Nephron (organoid): ENCODE results near the gene SERINC5.
A peak's percentile ranks its signal among the peaks of the same experiment; 100 is the strongest.

Experiments
- H3K27ac Mint-ChIP-seq, 3 experiments: 2 replicates each; pipeline ENCODE4 v1.8.0; 2020; ENCODE audit warnings: mixed read lengths in 3 of 3, mild to moderate bottlenecking in 2 of 3, moderate library complexity in 1 of 3
- H3K27me3 Mint-ChIP-seq: 2 replicates; pipeline ENCODE4 v1.8.0; 2021; ENCODE audit warnings: low read depth, mild to moderate bottlenecking, moderate library complexity, mixed read lengths
- H3K36me3 Mint-ChIP-seq: 2 replicates; pipeline ENCODE4 v1.8.0; 2020; ENCODE audit warnings: low read depth, mixed read lengths
- H3K4me1 Mint-ChIP-seq: 2 replicates; pipeline ENCODE4 v1.8.0; 2020; ENCODE audit warnings: mixed read lengths
- H3K4me3 Mint-ChIP-seq, 3 experiments: 2 replicates each; pipeline ENCODE4 v1.8.0; 2020; ENCODE audit warnings: mild to moderate bottlenecking in 3 of 3, mixed read lengths in 3 of 3, moderate library complexity in 2 of 3
- H3K9me3 Mint-ChIP-seq: 2 replicates; pipeline ENCODE4 v1.8.0; 2020; ENCODE audit warnings: mixed read lengths
- TF ChIP-seq, protein P1 (sequence below), 3 experiments: fragments of 200-600 bp; sonication (generic); IDR thresholded peaks; one replicate each; pipeline ENCODE4 v1.5.0; 2021; ENCODE audit warnings: antibody characterized with exemption in 3 of 3; ENCODE audit not compliant: unreplicated experiment in 3 of 3

The SERINC5 gene

GRCh38 chr5:80125022-80125961 lies 130.6 kb downstream of the SERINC5 start:
- H3K4me3 Mint-ChIP-seq, result no peak overlapping the region
- peaks cover 3% of the 10 kb centered on the region for H3K27me3 Mint-ChIP-seq
- H3K36me3 Mint-ChIP-seq, result peaks cover 14% of the 10 kb centered on the region
- TF ChIP-seq, protein P1, sequence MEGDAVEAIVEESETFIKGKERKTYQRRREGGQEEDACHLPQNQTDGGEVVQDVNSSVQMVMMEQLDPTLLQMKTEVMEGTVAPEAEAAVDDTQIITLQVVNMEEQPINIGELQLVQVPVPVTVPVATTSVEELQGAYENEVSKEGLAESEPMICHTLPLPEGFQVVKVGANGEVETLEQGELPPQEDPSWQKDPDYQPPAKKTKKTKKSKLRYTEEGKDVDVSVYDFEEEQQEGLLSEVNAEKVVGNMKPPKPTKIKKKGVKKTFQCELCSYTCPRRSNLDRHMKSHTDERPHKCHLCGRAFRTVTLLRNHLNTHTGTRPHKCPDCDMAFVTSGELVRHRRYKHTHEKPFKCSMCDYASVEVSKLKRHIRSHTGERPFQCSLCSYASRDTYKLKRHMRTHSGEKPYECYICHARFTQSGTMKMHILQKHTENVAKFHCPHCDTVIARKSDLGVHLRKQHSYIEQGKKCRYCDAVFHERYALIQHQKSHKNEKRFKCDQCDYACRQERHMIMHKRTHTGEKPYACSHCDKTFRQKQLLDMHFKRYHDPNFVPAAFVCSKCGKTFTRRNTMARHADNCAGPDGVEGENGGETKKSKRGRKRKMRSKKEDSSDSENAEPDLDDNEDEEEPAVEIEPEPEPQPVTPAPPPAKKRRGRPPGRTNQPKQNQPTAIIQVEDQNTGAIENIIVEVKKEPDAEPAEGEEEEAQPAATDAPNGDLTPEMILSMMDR (IDR thresholded peaks at IDR 0.05; ENCODE audit: unreplicated experiment in 3 of 3), result no peak
- peaks cover 9% of the 10 kb centered on the region for H3K9me3 Mint-ChIP-seq
- H3K4me1 Mint-ChIP-seq, result peaks cover 24% of the 10 kb centered on the region
- H3K27ac Mint-ChIP-seq, result peak overlapping the region; percentile 19 to 58 (median 57)

DNA sequence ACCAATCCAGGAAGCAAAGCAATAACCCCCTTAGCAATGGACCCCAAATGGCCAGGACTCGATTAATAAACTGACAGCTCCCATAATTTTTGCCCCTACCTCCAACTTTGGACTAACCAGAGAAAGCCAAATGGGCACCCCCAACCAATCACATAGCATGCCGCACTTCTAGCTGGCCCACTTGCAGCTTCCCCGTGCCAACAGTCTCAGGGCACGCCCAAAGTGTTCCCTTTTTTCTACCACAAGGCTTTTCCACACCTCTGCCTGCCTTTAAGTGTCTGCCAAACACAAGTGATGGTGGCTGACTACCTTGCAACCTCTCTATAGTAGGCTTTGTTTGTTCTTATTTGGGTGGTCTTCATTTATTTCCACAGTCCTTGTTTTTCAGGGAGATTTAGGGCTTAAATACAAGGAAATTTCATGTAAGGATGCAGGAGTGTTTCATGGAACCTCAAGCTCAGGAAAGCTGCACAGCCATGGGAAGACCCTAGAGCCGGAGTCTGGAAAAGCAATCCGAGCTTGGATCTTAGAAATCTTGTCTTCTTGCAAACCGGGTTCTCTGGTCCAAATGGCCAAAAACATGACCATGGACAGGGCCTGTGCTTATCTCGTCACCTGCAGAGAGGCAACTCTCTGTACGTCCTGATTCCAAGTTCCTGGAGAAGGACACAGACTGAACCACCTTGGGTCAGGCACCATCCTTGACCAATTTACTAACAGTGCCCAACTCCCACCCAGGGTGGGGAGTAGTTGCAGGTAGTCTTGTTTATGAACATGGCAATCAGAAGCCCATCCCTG lies 131.5 kb downstream of the SERINC5 start:
- H3K27ac Mint-ChIP-seq, result peak overlapping the region in 2 of 3 experiments; percentile 9 to 17
- no peak overlapping the region for H3K4me3 Mint-ChIP-seq
- H3K36me3 Mint-ChIP-seq, result peaks cover 14% of the 10 kb centered on the region
- H3K27me3 Mint-ChIP-seq, result peaks cover 3% of the 10 kb centered on the region
- peaks cover 9% of the 10 kb centered on the region for H3K9me3 Mint-ChIP-seq
- TF ChIP-seq, protein P1 (IDR thresholded peaks at IDR 0.05; ENCODE audit: unreplicated experiment in 3 of 3), result no peak
- H3K4me1 Mint-ChIP-seq, result peaks cover 23% of the 10 kb centered on the region

GRCh38 chr5:80122579-80122978 lies 133.3 kb downstream of the SERINC5 start:
- Mint-ChIP-seq H3K27me3 (peaks cover 3% of the 10 kb centered on the region), H3K36me3 (peaks cover 14% of the 10 kb centered on the region), H3K27ac (no peak overlapping the region), H3K4me3 (no peak overlapping the region), H3K4me1 (peaks cover 11% of the 10 kb centered on the region), H3K9me3 (peaks cover 9% of the 10 kb centered on the region)
- TF ChIP-seq, protein P1 (IDR thresholded peaks at IDR 0.05; ENCODE audit: unreplicated experiment in 3 of 3), result no peak

DNA sequence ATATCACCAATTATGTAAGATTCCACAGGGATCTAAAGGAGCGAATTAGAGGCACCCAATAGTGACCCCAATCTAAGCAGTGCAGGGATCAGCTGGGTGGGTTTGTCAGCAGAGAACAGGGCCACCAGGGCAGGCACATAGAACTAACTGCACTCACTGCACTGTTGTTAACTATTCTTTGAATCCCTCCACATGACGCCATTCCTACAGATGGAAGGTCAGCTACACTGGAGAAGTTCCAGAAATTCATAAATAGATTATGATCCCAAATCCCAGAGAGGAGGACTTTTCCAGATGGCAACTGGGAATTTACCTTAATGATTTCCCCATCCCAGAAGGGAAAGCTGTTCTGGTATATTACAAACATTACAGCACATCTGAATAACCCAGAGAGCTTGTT lies 136.5 kb downstream of the SERINC5 start:
- Mint-ChIP-seq H3K27ac (no peak overlapping the region), H3K9me3 (peaks cover 11% of the 10 kb centered on the region), H3K4me3 (no peak overlapping the region), H3K4me1 (peaks cover 12% of the 10 kb centered on the region), H3K27me3 (peaks cover 3% of the 10 kb centered on the region), H3K36me3 (peaks cover 20% of the 10 kb centered on the region)
- TF ChIP-seq, protein P1 (IDR thresholded peaks at IDR 0.05; ENCODE audit: unreplicated experiment in 3 of 3), result no peak

DNA sequence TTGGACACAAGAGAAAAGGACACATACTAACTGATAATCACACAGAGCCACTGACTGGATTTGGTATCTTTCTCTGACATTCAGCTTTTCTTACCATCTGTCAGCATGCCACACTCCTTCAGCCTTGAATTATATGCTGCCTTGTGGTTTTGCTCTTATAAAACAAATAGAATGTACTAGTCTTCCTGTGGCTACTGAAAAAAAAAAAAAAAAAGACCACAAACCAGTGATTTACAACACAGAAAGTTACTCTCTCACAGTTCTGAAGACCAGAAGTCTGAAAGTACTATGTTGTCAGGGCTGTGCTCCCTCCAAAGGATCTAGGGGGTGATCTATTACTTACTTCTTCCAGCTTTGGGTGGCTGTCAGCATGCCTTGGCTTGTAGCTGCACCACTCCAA lies 138.4 kb downstream of the SERINC5 start:
- Mint-ChIP-seq H3K36me3 (peaks cover 29% of the 10 kb centered on the region), H3K9me3 (peaks cover 18% of the 10 kb centered on the region), H3K4me1 (peaks cover 17% of the 10 kb centered on the region), H3K4me3 (no peak overlapping the region), H3K27ac (no peak overlapping the region), H3K27me3 (peaks cover 3% of the 10 kb centered on the region)
- TF ChIP-seq, protein P1 (IDR thresholded peaks at IDR 0.05; ENCODE audit: unreplicated experiment in 3 of 3), result no peak
